ENCODE data around the gene ZNF500.

- TF ChIP-seq CTCF (IDR thresholded peaks at IDR 0.05; ENCODE audit: low read length) = no peak
- no peak for TF ChIP-seq EZH2 (optimal IDR thresholded peaks at IDR 0.05; ENCODE audit: low read depth, low read length)
- no peak for TF ChIP-seq EZH2phosphoT487 (IDR thresholded peaks at IDR 0.05; ENCODE audit: low read length)
Observed at GRCh38 chr16:4788489-4788889, 21.5 kb upstream of the ZNF500 start.

All from MM.1S (cell line).